ENCODE measurements around the gene AUTS2. TPM values are rescaled to one million over a fixed set of nuclear protein-coding genes. Genes with fewer than 3 reads are reported as not detected.

The AUTS2 gene
- polyA plus RNA-seq, 1 donor (not counting 4 experiments of a cell fraction or from before 2014, with no cell fraction given), result 4.7 TPM

GRCh38 chr7:69922026-69922803 is 323.9 kb downstream of the AUTS2 start:
- no peaks in the 10 kb centered on the region for H4K20me1 ChIP-seq (ENCODE audit: control insufficient read depth, extremely low read depth, insufficient read depth, low read length)
- dilution Hi-C loops (cut with MboI; ENCODE audit: extremely low pct_ligation_motif_present, low sequenced_read_pairs), result no loop called here
- no peaks in the 10 kb centered on the region for H3K9me3 ChIP-seq (ENCODE audit: control insufficient read depth, low read depth, low read length)
- no peak overlapping the region for H3K4me2 ChIP-seq (ENCODE audit: control insufficient read depth, extremely low read depth, insufficient read depth, low read depth, low read length)
- H3K9me1 ChIP-seq (ENCODE audit: control insufficient read depth, extremely low read depth, insufficient read depth, low read length), result no peaks in the 10 kb centered on the region
- no peak overlapping the region for H2AFZ ChIP-seq (ENCODE audit: control insufficient read depth, low read length)
- H3K79me2 ChIP-seq (ENCODE audit: control insufficient read depth, insufficient read depth, low read length), result no peaks in the 10 kb centered on the region
- TF ChIP-seq EZH2 (IDR thresholded peaks at IDR 0.05; ENCODE audit: low read length) (no peak), CTCF (optimal IDR thresholded peaks at IDR 0.05 in 1 of 3, IDR thresholded peaks at IDR 0.05 in 1 of 3, conservative IDR thresholded peaks at IDR 0.05 in 1 of 3; ENCODE audit: extremely low read depth in 1 of 3, insufficient read depth in 2 of 3, low read length in 3 of 3) (no peak)
- FAIRE-seq (no peak), DNase-seq (ENCODE audit: low read depth, low spot score) (no peak)
- no peaks in the 10 kb centered on the region for H3K4me1 ChIP-seq (ENCODE audit: control insufficient read depth, extremely low read depth, insufficient read depth, low read length)
- H3K4me3 ChIP-seq (ENCODE audit: control insufficient read depth in 2 of 3, extremely low read depth in 1 of 3, insufficient read depth in 2 of 3, low read depth in 1 of 3, low read length in 3 of 3), result no peak overlapping the region
- H3K9ac ChIP-seq (ENCODE audit: control insufficient read depth, extremely low read depth, insufficient read depth, low read length), result no peak overlapping the region
- H3K36me3 ChIP-seq (ENCODE audit: control insufficient read depth in 2 of 2, extremely low read depth in 1 of 2, insufficient read depth in 2 of 2, low read length in 2 of 2), result no peaks in the 10 kb centered on the region
- H3K27ac ChIP-seq (ENCODE audit: control insufficient read depth, insufficient read depth, low read length), result no peak overlapping the region
- no peaks in the 10 kb centered on the region for H3K27me3 ChIP-seq (ENCODE audit: control insufficient read depth, extremely low read depth, insufficient read depth, low read length)

GRCh38 chr7:69927461-69927860 is 329.2 kb downstream of the AUTS2 start:
- Histone ChIP-seq H3K27me3 (ENCODE audit: control insufficient read depth, extremely low read depth, insufficient read depth, low read length) (no peaks in the 10 kb centered on the region), H3K4me3 (ENCODE audit: control insufficient read depth in 2 of 3, extremely low read depth in 1 of 3, insufficient read depth in 2 of 3, low read depth in 1 of 3, low read length in 3 of 3) (no peak overlapping the region), H3K27ac (ENCODE audit: control insufficient read depth, insufficient read depth, low read length) (no peak overlapping the region), H3K36me3 (ENCODE audit: control insufficient read depth in 2 of 2, extremely low read depth in 1 of 2, insufficient read depth in 2 of 2, low read length in 2 of 2) (no peaks in the 10 kb centered on the region), H2AFZ (ENCODE audit: control insufficient read depth, low read length) (no peak overlapping the region), H3K9me3 (ENCODE audit: control insufficient read depth, low read depth, low read length) (no peaks in the 10 kb centered on the region), H3K4me1 (ENCODE audit: control insufficient read depth, extremely low read depth, insufficient read depth, low read length) (no peaks in the 10 kb centered on the region), H3K4me2 (ENCODE audit: control insufficient read depth, extremely low read depth, insufficient read depth, low read depth, low read length) (no peak overlapping the region), H3K79me2 (ENCODE audit: control insufficient read depth, insufficient read depth, low read length) (no peaks in the 10 kb centered on the region), H4K20me1 (ENCODE audit: control insufficient read depth, extremely low read depth, insufficient read depth, low read length) (no peaks in the 10 kb centered on the region), H3K9me1 (ENCODE audit: control insufficient read depth, extremely low read depth, insufficient read depth, low read length) (no peaks in the 10 kb centered on the region), H3K9ac (ENCODE audit: control insufficient read depth, extremely low read depth, insufficient read depth, low read length) (no peak overlapping the region)
- dilution Hi-C loops (cut with MboI; ENCODE audit: extremely low pct_ligation_motif_present, low sequenced_read_pairs), result no loop called here
- no peak for FAIRE-seq
- DNase-seq (ENCODE audit: low read depth, low spot score), result no peak
- TF ChIP-seq CTCF (optimal IDR thresholded peaks at IDR 0.05 in 1 of 3, IDR thresholded peaks at IDR 0.05 in 1 of 3, conservative IDR thresholded peaks at IDR 0.05 in 1 of 3; ENCODE audit: extremely low read depth in 1 of 3, insufficient read depth in 2 of 3, low read length in 3 of 3) (no peak), EZH2 (IDR thresholded peaks at IDR 0.05; ENCODE audit: low read length) (no peak)
